NCI-H1417 treated with DMSO at 0.1 percent for 48 hours (cell line): ENCODE measurements around the gene TGM2.

Source experiments
- DNase-seq: peaks from one replicate; lab custom pipeline; 2025; lab: John Stamatoyannopoulos, UW

TGM2 gene

DNA sequence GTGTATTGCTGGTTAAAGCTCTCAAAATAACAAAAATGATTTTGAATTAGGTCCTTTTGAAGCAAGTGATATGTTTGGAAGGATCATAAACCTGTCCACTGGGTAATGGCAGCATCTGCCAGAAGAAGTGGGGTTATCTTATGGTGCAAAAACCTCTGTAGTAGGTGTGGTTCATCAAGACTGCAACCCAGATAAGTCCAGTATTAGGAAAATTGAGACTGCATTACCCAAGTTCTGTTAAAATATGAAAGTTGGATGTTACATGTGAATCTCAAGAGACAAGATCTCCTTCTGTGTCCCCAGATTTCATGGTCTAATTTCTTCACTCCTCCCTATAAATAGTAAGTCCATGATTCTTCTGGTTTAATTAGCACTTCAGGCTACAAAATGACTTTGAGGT is 72.2 kb downstream of the TGM2 start:
- DNase-seq, result no peak

DNA sequence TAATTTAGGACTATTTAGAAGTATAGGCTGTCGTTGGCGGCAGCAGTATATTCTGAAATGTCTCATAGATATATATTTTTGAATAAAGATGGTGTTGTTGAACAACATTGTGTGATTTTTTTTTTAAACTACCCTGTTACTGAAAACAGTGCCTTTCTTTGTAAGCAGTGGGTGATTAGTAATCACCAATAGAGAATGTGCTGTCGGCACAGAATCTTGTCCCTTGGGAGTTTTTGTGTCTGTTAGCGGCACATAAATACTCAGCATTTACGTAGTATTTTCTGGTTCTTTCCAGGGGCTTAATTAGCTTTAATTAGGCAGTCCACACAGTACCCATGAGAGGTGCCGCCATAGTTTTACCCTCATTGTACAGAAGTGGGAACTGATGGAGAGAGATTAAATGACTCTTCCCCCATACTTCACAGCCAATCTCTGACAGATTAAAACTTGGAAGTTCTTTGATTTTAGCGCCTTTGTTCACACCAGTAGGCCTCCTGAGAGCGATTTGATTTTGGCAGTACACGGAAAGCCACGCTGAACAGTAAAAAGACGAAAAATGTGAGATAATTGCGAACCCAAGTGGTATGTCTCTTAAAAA is 72.7 kb downstream of the TGM2 start:
- no peak for DNase-seq

DNA sequence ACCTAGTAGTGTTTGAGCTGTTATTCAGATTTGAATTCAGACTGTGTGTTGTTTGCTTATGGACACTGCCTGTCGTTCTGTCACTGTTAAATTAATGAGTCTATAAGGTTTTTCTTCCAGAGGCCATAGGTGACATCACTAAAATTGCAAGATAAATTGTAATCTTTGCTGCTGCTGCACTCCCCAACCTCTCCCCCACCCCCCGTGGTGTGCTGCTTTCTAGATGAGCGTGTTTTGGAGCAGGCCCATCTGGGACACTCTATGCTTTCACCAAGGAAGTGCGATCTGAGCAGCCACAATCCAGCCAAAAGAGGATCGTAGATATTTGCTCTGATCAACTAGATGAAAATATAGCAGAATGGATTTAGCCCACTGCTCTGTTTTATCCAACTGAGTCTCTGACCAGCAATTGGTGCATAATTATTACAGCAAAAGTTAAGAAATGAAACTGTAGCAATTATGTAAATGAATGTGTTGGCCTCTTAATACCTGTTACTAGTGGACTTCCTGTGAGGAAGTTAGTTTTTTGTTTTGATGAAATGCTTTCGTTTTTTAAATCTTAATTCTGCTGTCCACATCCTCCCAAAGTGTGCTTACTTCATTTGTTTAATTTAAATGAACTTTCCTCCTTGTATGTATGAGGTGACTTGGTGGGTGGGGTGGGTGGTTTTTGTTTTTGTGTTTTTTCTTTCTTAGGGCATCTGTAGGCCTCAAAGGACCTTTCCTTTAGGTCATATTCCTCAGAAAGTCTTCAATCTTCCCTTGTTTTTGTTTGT is 73.4 kb downstream of the TGM2 start:
- DNase-seq, result no peak

DNA sequence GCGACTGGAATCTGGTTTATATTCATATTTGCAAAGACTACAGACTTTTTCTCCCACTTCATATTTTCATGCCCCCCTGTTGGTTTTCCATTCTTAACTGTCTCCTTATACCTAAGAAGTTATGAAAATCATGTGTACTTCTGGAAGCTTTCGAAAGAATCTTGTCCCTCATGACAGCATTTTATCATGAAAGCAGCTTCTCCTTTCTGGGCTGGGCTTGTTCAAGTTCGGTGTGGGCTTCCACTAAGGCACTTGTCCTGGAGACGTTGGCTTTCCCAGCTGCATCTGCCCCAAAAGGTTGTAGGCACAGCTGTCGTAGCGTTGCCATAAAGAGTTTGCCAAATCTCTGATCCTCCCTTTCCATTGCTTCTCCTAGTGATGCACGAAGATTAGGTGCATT is 75.0 kb downstream of the TGM2 start:
- DNase-seq, result no peak

DNA sequence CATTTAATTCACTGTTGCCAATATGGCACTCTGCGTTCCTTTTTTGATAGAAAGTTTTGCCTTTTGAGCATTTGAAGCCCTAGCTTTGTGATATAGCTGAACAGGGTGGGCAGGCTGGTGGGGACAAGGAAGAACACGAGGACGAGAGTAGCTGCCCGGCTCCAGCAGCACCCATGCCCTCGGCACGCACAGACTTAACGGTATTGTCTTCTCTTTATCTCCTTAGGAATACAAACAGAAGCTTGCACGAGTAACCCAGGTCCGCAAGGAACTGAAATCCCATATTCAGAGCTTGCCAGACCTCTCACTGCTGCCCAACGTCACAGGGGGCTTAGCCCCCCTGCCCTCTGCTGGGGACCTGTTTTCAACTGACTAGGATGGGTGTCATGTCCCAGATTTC is 75.6 kb downstream of the TGM2 start:
- DNase-seq, result no peak

DNA sequence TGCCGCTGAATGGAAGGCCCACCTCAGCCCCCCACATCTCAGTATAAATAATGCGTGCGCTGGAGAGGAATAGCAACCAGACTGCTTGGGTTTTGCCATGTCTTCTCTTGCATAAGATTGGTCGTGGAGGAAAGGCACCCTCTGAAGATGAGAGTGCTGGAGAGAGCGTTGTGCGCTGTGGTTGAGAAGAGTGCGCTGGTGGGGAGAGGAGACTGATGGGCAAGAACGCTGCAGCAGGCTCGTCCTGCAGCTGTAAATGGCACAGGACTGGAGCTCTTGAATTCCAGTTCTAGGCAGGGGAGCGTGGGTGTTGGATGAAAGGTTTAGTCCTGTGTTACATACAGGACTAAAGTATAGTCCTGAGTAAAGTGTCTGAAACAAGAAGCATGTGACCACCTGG is 80.0 kb downstream of the TGM2 start:
- DNase-seq, result no peak

DNA sequence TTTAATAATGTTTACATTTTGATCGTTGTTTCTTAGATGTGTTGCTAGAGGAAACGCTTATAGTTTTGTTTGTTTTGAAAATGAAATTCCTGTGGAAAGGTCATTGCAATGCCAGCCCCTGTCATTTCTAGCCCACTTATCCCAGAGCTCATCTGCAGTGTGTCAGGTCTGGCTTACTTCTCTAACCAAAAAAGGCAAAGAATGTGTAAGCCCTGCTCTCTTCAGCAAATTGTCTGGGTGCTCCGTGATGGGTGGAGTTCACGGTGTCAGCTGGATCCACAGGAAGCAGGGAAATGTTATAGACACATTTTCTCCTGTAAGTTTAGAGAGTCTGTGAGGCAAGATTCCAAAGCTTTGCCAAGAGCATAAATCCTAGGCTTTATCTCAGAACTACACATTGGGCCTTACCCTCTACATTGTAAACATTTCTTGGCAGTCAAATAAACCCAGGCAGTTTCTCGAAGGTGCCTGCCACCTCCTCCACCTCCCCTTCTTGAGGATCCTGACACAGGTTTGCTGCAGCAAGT is 80.6 kb downstream of the TGM2 start:
- no peak for DNase-seq

DNA sequence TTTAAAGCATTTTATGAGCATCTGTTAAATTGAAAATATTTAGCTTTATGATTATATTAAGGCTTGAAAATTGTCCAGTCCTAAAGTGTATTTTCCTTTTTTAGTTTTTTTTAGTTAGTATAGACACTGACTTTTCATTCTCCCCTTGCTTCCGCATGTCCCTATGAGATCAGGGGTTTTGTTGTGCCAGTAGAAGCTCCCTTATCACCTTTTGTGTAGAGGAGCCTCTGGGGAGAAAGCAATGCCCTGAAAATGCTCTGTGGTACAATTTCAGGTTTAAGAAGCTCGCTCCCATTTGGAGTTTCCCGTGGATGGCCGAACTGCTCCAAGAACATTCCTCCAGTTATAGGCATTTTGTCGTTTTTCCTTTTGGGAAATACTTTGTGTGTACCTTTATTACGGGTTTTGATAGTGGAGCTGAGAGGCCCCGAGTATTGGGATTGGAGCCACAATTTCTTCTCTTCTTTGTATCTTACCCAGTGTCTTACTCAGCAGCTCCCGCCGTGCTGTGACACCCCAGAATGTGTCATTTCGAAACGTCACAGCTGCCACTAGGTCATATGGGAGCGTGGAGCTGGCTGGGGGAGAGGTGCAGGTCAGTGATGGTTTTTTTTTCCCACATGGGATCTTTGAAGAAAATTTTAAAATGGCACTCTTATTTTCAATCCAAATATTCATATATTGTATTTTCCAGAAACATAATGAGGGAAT is 81.6 kb downstream of the TGM2 start:
- DNase-seq, result no peak

DNA sequence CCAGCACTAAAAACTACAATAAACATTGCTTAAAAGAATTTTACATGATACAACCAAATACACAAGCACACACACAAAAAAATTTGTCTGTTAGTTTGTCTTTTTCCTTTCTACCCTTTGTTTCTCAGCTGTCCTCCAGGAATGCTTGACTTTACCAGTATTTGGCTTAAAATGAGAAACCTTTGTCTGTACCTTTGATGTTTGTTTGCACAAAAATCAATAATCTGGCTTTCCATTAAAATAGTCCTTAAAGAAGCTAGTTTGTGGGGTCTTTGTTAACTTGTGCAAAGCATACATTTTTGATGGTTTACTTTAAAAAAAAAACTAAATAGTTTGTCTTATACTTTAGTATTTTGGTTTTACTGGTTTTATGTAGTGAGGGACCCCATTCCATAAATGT is 82.2 kb downstream of the TGM2 start:
- no peak for DNase-seq

DNA sequence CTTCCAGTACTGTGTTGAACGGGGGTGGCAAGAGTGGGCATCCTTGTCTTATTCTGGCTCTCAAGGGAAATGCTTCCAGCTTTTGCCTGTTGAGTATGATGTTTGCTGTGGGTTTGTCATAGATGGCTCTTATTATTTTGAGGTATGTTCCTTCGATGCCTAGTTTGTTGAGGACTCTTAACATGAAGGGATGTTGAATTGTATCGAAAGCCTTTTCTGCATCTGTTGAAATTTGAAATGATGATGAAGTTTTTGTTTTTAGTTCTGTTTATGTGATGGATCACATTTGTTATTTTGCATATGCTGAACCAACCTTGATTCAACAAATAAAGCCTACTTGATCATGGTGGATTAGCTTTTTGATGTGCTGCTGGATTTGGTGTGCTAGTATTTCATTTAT is 83.5 kb downstream of the TGM2 start:
- DNase-seq, result no peak

DNA sequence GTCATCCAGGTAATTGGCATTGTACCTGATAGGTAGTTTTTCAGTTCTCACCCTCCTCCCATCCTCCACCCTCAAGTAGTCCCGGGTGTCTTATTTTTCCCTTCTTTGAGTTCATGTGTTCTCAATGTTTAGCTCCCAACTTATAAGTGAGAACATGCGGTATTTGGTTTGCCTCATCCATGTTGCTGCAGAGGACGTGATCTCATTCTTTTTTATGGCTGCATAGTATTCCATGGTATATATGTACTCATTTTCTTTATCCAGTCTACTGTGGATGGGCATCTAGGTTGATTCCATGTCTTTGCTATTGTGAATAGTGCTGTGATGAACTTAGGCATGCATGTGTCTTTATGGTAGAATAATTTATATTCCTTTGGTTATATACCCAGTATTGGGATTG is 85.7 kb downstream of the TGM2 start:
- DNase-seq, result no peak

DNA sequence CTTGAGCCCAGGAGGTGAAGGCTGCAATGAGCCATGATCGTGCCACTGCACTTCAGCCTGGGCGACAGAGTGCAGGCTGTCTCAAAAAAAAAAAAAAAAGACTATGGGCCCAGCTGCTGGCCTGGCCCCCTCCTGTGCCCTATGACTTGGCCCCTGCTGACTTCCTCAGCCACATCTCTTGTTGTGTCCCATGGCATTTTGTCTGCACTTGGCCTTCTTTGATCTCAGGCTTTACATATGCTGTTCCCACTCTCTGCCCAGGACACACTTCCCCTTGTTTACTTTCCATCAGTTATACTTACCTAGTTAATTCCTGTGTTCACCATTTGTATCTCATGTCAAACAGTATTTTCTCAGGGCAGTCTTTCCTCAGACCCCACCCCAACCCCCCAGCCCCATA is 87.0 kb downstream of the TGM2 start:
- no peak for DNase-seq
